HepG2 (cell line): ENCODE results near the gene CELF4. TPM values are rescaled to one million over a fixed set of nuclear protein-coding genes. Genes with fewer than 3 reads are reported as not detected.

Experiments
- ATAC-seq: fragments of 200-7000 bp; cut with Tn5 transposase; 3 replicates; pipeline ENCODE4 v1.9.1; 2020; ENCODE audit warnings: mild to moderate bottlenecking, moderate library complexity
- BruUV-seq: library from RNA; stranded (reverse); fragments of 400-500 nt; replicated peaks from 2 replicates; lab custom pipeline; 2021; lab: Mats Ljungman, UMichigan
- CTCF ChIA-PET: fragments of 300-600 bp; formaldehyde crosslinking; extraction: SDS; loops from one replicate; lab custom pipeline; 2021; ENCODE audit warnings: low total read pairs, inconsistent platforms, low intra/inter-chr PET ratio; lab: Yijun Ruan, JAX
- POLR2A ChIA-PET: fragments of 350-600 bp; sonication (Branson Sonifier 250); formaldehyde crosslinking; loops from one replicate; lab custom pipeline; 2020; ENCODE audit warnings: antibody characterized with exemption, inconsistent platforms; lab: Yijun Ruan, JAX
- DNase-seq: peaks from one replicate; pipeline ENCODE4 v3.0.0-alpha.2; 2015; ENCODE audit warnings: low spot score
- FAIRE-seq: peaks from 3 replicates; lab custom pipeline; 2011; peaks lifted over from hg19 to GRCh38; lab: Jason Lieb, UNC
- H2AFZ ChIP-seq: one replicate; pipeline ENCODE4 v1.6.1; 2011; ENCODE audit warnings: low read length, inconsistent platforms
- H3K27ac ChIP-seq: fragments of 300-600 bp; 3 replicates; pipeline ENCODE4 v1.8.0; 2011; ENCODE audit warnings: mixed run types, mild to moderate bottlenecking, mixed read lengths, low read length, inconsistent platforms; ENCODE audit not compliant: insufficient read depth; ENCODE audit errors: extremely low read length
- H3K27me3 ChIP-seq, 2 experiments: fragments of 200-600 bp in 1 of 2; 2 replicates in 1 of 2; 3 replicates in 1 of 2; pipeline versions ENCODE4 v1.6.0 to v1.8.0; 2011; ENCODE audit warnings: low read length in 2 of 2, mild to moderate bottlenecking in 2 of 2, moderate library complexity in 2 of 2, inconsistent platforms in 1 of 2; ENCODE audit not compliant: insufficient read depth in 2 of 2, control insufficient read depth in 1 of 2
- H3K36me3 ChIP-seq, 2 experiments: fragments of 200-600 bp in 1 of 2; replicated peaks in 1 of 2; 2 replicates in 1 of 2; 3 replicates in 1 of 2; pipeline versions ENCODE4 v1.5.1 to v1.8.0; 2011; ENCODE audit warnings: low read length in 2 of 2, inconsistent platforms in 1 of 2; ENCODE audit not compliant: insufficient read depth in 2 of 2, control insufficient read depth in 1 of 2
- H3K4me1 ChIP-seq: 2 replicates; pipeline ENCODE4 v1.5.1; 2012; ENCODE audit warnings: low read length, inconsistent platforms; ENCODE audit not compliant: insufficient read depth
- H3K4me2 ChIP-seq: 2 replicates; pipeline ENCODE4 v1.6.0; 2011; ENCODE audit warnings: low read depth, low read length, inconsistent platforms
- H3K4me3 ChIP-seq, 3 experiments: fragments of 200-600 bp in 1 of 3; sonication (generic), shearing (Covaris generic) in 1 of 3; replicated peaks in 1 of 3; 2 replicates each; pipeline ENCODE4 v1.5.1; 2011 to 2016; ENCODE audit warnings: low read length in 3 of 3, inconsistent platforms in 2 of 3, low read depth in 2 of 3, mild to moderate bottlenecking in 2 of 3, control low read depth in 1 of 3, mixed read lengths in 1 of 3; ENCODE audit not compliant: insufficient read depth in 1 of 3
- H3K79me2 ChIP-seq: one replicate; pipeline ENCODE4 v1.6.1; 2011; ENCODE audit warnings: low read length, inconsistent platforms; ENCODE audit not compliant: insufficient read depth
- H3K9ac ChIP-seq: 2 replicates; pipeline ENCODE4 v1.6.0; 2011; ENCODE audit warnings: mild to moderate bottlenecking, low read depth, low read length, inconsistent platforms; ENCODE audit not compliant: insufficient read depth
- H3K9me3 ChIP-seq: 2 replicates; pipeline ENCODE4 v1.5.1; 2012; ENCODE audit warnings: mild to moderate bottlenecking, low read length
- H4K20me1 ChIP-seq: 2 replicates; pipeline ENCODE4 v1.6.0; 2011; ENCODE audit warnings: inconsistent platforms, mild to moderate bottlenecking, low read length, moderate library complexity; ENCODE audit not compliant: insufficient read depth
- FOXA1 ChIP-seq, 2 experiments: fragments of 450-650 bp in 1 of 2; sonication (generic) in 1 of 2; formaldehyde crosslinking in 1 of 2; IDR thresholded peaks; 2 replicates each; pipeline versions ENCODE4 v1.4.0 to v1.6.1; 2016 to 2020; ENCODE audit warnings: missing genetic modification reagents in 1 of 2
- HMG20B ChIP-seq: conservative IDR thresholded peaks from 2 replicates; pipeline ENCODE4 v1.6.1; 2016; ENCODE audit warnings: missing genetic modification reagents, missing compliant biosample characterization
- MAFF ChIP-seq: IDR thresholded peaks from 2 replicates; pipeline ENCODE4 v1.6.1; 2011; ENCODE audit warnings: low read depth, low read length, improper control_type of control experiment
- ZNF34 ChIP-seq: sonication (generic); formaldehyde crosslinking; IDR thresholded peaks from 2 replicates; pipeline ENCODE4 v1.4.0; 2020; ENCODE audit warnings: mild to moderate bottlenecking, missing genetic modification reagents, borderline replicate concordance
- ZNF496 ChIP-seq: sonication (generic); formaldehyde crosslinking; IDR thresholded peaks from 2 replicates; pipeline ENCODE4 v1.8.1; 2023; ENCODE audit warnings: mild to moderate bottlenecking, moderate library complexity, missing genetic modification reagents; ENCODE audit not compliant: insufficient replicate concordance
- ZNF678 ChIP-seq: sonication (generic); formaldehyde crosslinking; IDR thresholded peaks from 2 replicates; pipeline ENCODE4 v1.4.0; 2020; ENCODE audit warnings: mild to moderate bottlenecking, missing genetic modification reagents
- WGBS: methylation state at CpG from one replicate; pipeline ENCODE4 v1.1.6; 2017; ENCODE audit warnings: low lambda C conversion rate; 5-methylcytosine and 5-hydroxymethylcytosine counted together
- in situ Hi-C: cut with HindIII; loops from 2 replicates; pipeline ENCODE4 v1.10.0; 2017; ENCODE audit warnings: low pct_unique_long_range_greater_than_20kb; ENCODE audit not compliant: extremely low pct_ligation_motif_present
- intact Hi-C: fragments of 100-400 bp; cut with micrococcal nuclease; formaldehyde crosslinking; loops from one replicate; pipeline ENCODE4 v1.10.0; 2022; ENCODE audit not compliant: unreplicated experiment
- polyA plus RNA-seq, 8 experiments: library from polyadenylated mRNA; depleted of rRNA in 3 of 8; stranded (reverse) in 7 of 8; unstranded in 1 of 8; fragments of >200 nt; fragmentation: Illumina TruSeq in 4 of 8; extraction: Trizol in 4 of 8; gene quantifications; 2 replicates each; pipeline versions ENCODE4 v1.2.1 to v1.2.3, GENCODE V29; 2011 to 2016; ENCODE audit warnings: low read depth in 4 of 8, missing spikeins in 1 of 8, mixed read lengths in 1 of 8; ENCODE audit not compliant: insufficient read depth in 1 of 8
- total RNA-seq, 5 experiments: library from RNA; depleted of rRNA; stranded (reverse); fragments of >200 nt; fragmentation: Illumina TruSeq; extraction: Trizol; gene quantifications; 2 replicates each; pipeline ENCODE4 v1.2.3, GENCODE V29; 2016; ENCODE audit warnings: low read depth in 1 of 5
- TF ChIP-seq, protein P1 (sequence below), 2 experiments: IDR thresholded peaks; 2 replicates each; pipeline ENCODE4 v1.6.1; 2011 to 2012; ENCODE audit warnings: low read length in 2 of 2, borderline replicate concordance in 1 of 2, low read depth in 1 of 2, mild to moderate bottlenecking in 1 of 2, moderate library complexity in 1 of 2
- TF ChIP-seq, protein P2 (sequence below): sonication (generic); formaldehyde crosslinking; IDR thresholded peaks from 2 replicates; pipeline ENCODE4 v1.8.0; 2023; ENCODE audit warnings: mild to moderate bottlenecking, missing genetic modification reagents
- TF ChIP-seq, protein P3 (sequence below): sonication (generic); formaldehyde crosslinking; IDR thresholded peaks from 2 replicates; pipeline ENCODE4 v1.4.0; 2020; ENCODE audit warnings: mild to moderate bottlenecking, missing genetic modification reagents
- TF ChIP-seq, protein P4 (sequence below): sonication (generic); formaldehyde crosslinking; IDR thresholded peaks from 2 replicates; pipeline ENCODE4 v1.4.0; 2020; ENCODE audit warnings: low read depth, missing genetic modification reagents
- TF ChIP-seq, protein P5 (sequence below): sonication (generic); formaldehyde crosslinking; IDR thresholded peaks from 2 replicates; pipeline ENCODE4 v1.4.0; 2020; ENCODE audit warnings: missing genetic modification reagents

CELF4 gene
- total and polyA plus RNA-seq, 2 of the 13 experiments (the other 11 are each of a cell fraction or from before 2014, with no cell fraction given): not detected

DNA sequence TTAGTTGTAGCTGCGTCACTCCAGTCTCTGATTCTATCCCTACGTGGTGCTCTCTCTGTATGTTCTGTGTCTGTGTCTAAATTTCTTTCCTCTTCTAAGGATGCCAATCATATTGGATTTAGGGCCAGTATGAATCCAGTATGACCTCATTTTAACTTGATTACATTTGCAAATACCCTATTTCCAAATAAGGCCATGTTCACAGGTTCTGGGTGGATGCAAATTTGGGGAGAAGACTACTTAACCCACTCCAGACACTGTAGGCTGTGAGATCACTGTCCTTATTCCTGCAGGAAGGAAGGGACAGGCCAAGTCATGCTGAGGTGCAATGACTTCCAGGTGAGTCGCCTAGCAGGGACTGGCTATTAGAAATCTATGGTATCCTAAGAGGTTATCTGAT is 272.2 kb downstream of the CELF4 start:
- H3K9me3 ChIP-seq: no peaks in the 10 kb centered on the region
- BruUV-seq: no TSS peak

More for the DNA sequence above, 272.2 kb downstream of the CELF4 start:
- in situ Hi-C loops: no loop called here
- Histone ChIP-seq H3K79me2 (no peaks in the 10 kb centered on the region), H3K27ac (no peak overlapping the region), H3K9ac (no peak overlapping the region), H4K20me1 (no peaks in the 10 kb centered on the region), H2AFZ (no peak overlapping the region), H3K27me3 (no peaks in the 10 kb centered on the region)
- intact Hi-C loops: no loop called here
- no peak for DNase-seq
- no peak for FAIRE-seq
- WGBS: 23% methylated on average over 3 of the region's 3 CpGs
- TF ChIP-seq FOXA1 (IDR thresholded peaks at IDR 0.05): no peak
- TF ChIP-seq FOXA1 (CRISPR knock-in tag; IDR thresholded peaks at IDR 0.05): no peak
- no peak for TF ChIP-seq ZNF34 (CRISPR knock-in tag)
- TF ChIP-seq, protein P1, sequence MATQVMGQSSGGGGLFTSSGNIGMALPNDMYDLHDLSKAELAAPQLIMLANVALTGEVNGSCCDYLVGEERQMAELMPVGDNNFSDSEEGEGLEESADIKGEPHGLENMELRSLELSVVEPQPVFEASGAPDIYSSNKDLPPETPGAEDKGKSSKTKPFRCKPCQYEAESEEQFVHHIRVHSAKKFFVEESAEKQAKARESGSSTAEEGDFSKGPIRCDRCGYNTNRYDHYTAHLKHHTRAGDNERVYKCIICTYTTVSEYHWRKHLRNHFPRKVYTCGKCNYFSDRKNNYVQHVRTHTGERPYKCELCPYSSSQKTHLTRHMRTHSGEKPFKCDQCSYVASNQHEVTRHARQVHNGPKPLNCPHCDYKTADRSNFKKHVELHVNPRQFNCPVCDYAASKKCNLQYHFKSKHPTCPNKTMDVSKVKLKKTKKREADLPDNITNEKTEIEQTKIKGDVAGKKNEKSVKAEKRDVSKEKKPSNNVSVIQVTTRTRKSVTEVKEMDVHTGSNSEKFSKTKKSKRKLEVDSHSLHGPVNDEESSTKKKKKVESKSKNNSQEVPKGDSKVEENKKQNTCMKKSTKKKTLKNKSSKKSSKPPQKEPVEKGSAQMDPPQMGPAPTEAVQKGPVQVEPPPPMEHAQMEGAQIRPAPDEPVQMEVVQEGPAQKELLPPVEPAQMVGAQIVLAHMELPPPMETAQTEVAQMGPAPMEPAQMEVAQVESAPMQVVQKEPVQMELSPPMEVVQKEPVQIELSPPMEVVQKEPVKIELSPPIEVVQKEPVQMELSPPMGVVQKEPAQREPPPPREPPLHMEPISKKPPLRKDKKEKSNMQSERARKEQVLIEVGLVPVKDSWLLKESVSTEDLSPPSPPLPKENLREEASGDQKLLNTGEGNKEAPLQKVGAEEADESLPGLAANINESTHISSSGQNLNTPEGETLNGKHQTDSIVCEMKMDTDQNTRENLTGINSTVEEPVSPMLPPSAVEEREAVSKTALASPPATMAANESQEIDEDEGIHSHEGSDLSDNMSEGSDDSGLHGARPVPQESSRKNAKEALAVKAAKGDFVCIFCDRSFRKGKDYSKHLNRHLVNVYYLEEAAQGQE (IDR thresholded peaks at IDR 0.05; ENCODE audit: borderline replicate concordance in 1 of 2, low read depth in 1 of 2, low read length in 2 of 2): no peak
- TF ChIP-seq, protein P2, sequence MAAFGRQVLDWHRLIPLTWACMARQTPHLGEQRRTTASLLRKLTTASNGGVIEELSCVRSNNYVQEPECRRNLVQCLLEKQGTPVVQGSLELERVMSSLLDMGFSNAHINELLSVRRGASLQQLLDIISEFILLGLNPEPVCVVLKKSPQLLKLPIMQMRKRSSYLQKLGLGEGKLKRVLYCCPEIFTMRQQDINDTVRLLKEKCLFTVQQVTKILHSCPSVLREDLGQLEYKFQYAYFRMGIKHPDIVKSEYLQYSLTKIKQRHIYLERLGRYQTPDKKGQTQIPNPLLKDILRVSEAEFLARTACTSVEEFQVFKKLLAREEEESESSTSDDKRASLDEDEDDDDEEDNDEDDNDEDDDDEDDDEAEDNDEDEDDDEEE (CRISPR knock-in tag): no peak
- TF ChIP-seq, protein P3, sequence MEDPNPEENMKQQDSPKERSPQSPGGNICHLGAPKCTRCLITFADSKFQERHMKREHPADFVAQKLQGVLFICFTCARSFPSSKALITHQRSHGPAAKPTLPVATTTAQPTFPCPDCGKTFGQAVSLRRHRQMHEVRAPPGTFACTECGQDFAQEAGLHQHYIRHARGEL (CRISPR knock-in tag): no peak
- no peak for TF ChIP-seq HMG20B (CRISPR knock-in tag)
- no peak for TF ChIP-seq ZNF496 (CRISPR knock-in tag)
- no peak for TF ChIP-seq MAFF
- TF ChIP-seq, protein P4, sequence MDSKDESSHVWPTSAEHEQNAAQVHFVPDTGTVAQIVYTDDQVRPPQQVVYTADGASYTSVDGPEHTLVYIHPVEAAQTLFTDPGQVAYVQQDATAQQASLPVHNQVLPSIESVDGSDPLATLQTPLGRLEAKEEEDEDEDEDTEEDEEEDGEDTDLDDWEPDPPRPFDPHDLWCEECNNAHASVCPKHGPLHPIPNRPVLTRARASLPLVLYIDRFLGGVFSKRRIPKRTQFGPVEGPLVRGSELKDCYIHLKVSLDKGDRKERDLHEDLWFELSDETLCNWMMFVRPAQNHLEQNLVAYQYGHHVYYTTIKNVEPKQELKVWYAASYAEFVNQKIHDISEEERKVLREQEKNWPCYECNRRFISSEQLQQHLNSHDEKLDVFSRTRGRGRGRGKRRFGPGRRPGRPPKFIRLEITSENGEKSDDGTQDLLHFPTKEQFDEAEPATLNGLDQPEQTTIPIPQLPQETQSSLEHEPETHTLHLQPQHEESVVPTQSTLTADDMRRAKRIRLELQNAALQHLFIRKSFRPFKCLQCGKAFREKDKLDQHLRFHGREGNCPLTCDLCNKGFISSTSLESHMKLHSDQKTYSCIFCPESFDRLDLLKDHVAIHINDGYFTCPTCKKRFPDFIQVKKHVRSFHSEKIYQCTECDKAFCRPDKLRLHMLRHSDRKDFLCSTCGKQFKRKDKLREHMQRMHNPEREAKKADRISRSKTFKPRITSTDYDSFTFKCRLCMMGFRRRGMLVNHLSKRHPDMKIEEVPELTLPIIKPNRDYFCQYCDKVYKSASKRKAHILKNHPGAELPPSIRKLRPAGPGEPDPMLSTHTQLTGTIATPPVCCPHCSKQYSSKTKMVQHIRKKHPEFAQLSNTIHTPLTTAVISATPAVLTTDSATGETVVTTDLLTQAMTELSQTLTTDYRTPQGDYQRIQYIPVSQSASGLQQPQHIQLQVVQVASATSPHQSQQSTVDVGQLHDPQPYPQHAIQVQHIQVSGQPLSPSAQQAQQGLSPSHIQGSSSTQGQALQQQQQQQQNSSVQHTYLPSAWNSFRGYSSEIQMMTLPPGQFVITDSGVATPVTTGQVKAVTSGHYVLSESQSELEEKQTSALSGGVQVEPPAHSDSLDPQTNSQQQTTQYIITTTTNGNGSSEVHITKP: no peak
- TF ChIP-seq, protein P5, sequence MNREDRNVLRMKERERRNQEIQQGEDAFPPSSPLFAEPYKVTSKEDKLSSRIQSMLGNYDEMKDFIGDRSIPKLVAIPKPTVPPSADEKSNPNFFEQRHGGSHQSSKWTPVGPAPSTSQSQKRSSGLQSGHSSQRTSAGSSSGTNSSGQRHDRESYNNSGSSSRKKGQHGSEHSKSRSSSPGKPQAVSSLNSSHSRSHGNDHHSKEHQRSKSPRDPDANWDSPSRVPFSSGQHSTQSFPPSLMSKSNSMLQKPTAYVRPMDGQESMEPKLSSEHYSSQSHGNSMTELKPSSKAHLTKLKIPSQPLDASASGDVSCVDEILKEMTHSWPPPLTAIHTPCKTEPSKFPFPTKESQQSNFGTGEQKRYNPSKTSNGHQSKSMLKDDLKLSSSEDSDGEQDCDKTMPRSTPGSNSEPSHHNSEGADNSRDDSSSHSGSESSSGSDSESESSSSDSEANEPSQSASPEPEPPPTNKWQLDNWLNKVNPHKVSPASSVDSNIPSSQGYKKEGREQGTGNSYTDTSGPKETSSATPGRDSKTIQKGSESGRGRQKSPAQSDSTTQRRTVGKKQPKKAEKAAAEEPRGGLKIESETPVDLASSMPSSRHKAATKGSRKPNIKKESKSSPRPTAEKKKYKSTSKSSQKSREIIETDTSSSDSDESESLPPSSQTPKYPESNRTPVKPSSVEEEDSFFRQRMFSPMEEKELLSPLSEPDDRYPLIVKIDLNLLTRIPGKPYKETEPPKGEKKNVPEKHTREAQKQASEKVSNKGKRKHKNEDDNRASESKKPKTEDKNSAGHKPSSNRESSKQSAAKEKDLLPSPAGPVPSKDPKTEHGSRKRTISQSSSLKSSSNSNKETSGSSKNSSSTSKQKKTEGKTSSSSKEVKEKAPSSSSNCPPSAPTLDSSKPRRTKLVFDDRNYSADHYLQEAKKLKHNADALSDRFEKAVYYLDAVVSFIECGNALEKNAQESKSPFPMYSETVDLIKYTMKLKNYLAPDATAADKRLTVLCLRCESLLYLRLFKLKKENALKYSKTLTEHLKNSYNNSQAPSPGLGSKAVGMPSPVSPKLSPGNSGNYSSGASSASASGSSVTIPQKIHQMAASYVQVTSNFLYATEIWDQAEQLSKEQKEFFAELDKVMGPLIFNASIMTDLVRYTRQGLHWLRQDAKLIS (CRISPR knock-in tag): no peak
- TF ChIP-seq ZNF678 (CRISPR knock-in tag): no peak
- TF ChIP-seq, all 625 proteins: peak for 0
- Histone ChIP-seq H3K4me3 (no peak overlapping the region), H3K36me3 (no peaks in the 10 kb centered on the region), H3K4me2 (no peak overlapping the region), H3K4me1 (peaks cover 5% of the 10 kb centered on the region; the same call in 1 of the 2 replicates)
- ChIA-PET CTCF (no interaction called here), POLR2A (no interaction called here)
- no peak for ATAC-seq
